GM10248 (cell line): Measurements from ENCODE around the gene RETREG3.
"Not testable (repeated sequence)": the region's sequence is repeated elsewhere in the genome, so short reads cannot be mapped to it uniquely, and the experiment has no call there.

Experiments used
- CTCF ChIA-PET: fragments of 300-600 bp; sonication (Branson Sonifier 250); formaldehyde crosslinking; extraction: SDS; loops from one replicate; lab custom pipeline; 2021; ENCODE audit warnings: antibody characterized with exemption; lab: Yijun Ruan, JAX
- POLR2A ChIA-PET: fragments of 350-650 bp; sonication (Branson Sonifier 250); formaldehyde crosslinking; extraction: SDS; loops from one replicate; lab custom pipeline; 2020; ENCODE audit warnings: antibody characterized with exemption; lab: Yijun Ruan, JAX
- DNase-seq: peaks from one replicate; pipeline ENCODE4 v3.0.0; 2012; ENCODE audit errors: extremely low spot score
- TF ChIP-seq, protein P1 (sequence below): IDR thresholded peaks from 2 replicates; pipeline ENCODE4 v1.5.1; 2012; ENCODE audit warnings: mild to moderate bottlenecking, low read depth; ENCODE audit errors: extremely low read depth, missing control alignments, control extremely low read depth

Gene RETREG3

GRCh38 chr17:42562388-42563142 is 46.6 kb downstream of the RETREG3 start:
- ChIA-PET POLR2A (no interaction called here), CTCF (interaction anchor here (1.0 to 4.2 kb wide), 2 partner anchors 16 to 56 kb away, joined by 3 to 20 read pairs; no protein-coding TSS in a partner anchor)
- TF ChIP-seq, protein P1, sequence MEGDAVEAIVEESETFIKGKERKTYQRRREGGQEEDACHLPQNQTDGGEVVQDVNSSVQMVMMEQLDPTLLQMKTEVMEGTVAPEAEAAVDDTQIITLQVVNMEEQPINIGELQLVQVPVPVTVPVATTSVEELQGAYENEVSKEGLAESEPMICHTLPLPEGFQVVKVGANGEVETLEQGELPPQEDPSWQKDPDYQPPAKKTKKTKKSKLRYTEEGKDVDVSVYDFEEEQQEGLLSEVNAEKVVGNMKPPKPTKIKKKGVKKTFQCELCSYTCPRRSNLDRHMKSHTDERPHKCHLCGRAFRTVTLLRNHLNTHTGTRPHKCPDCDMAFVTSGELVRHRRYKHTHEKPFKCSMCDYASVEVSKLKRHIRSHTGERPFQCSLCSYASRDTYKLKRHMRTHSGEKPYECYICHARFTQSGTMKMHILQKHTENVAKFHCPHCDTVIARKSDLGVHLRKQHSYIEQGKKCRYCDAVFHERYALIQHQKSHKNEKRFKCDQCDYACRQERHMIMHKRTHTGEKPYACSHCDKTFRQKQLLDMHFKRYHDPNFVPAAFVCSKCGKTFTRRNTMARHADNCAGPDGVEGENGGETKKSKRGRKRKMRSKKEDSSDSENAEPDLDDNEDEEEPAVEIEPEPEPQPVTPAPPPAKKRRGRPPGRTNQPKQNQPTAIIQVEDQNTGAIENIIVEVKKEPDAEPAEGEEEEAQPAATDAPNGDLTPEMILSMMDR = no peak
- no peak for DNase-seq

DNA sequence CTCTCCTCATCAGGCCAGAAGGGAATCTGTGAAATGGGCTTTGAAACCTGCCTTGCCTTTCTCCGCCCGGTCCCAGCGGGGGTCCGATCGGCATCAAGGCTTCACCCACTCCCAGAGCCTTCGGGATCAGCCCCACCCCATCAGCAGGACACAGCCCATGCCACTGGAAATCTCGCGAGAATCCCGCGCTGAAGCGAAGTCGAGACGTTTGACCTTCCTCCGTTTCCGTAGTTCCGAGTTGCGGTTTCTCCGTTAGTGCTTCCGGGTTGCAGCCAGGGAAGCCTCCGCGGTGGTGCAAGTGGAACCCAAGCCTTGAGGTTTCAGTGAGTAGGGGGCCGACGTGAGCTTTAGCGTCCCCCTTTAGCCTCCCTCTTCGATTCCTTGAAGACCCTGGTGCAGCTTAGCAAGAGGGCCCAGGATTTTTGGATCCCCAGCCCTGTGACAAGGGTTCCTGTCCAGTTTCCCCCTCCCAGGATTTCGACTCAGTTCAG is 47.2 kb downstream of the RETREG3 start, which contains the start of gene COASY:
TSS of gene COASY (plus strand) at position 252 of the 491 bp plus-strand sequence. CDS start 475 bp downstream, outside the sequence.
- TF ChIP-seq, protein P1 = no peak
- POLR2A ChIA-PET = no interaction called here
- CTCF ChIA-PET = interaction anchor here (4.2 kb wide), 1 partner anchor 17 kb away, joined by 20 read pairs; no protein-coding TSS in a partner anchor
- DNase-seq = peak; percentile 96

DNA sequence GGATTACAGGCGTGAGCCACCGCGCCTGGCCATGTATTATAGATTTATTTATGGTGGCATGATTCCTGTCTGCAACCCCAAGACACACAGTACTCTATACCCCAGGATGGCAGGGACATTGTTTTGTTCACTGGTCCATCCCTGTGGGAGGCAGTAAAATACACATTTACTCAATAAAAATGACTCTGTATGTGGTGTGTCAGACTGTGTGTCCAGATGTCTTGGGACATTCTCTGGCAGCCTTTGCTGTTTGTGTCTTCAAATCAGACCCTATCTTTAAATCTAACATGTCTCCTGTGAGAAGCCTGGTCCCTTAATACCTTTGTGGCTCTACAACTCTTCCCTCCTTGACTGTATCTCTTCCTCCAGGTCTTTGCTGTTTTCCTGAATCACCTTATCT is 48.9 kb downstream of the RETREG3 start:
- TF ChIP-seq, protein P1 = no peak
- DNase-seq = no peak
- CTCF ChIA-PET = interaction anchor here (1.1 kb wide), 1 partner anchor 17 kb away, joined by 3 read pairs; the partner anchor contains the start of gene PSMC3IP
- POLR2A ChIA-PET = no interaction called here

DNA sequence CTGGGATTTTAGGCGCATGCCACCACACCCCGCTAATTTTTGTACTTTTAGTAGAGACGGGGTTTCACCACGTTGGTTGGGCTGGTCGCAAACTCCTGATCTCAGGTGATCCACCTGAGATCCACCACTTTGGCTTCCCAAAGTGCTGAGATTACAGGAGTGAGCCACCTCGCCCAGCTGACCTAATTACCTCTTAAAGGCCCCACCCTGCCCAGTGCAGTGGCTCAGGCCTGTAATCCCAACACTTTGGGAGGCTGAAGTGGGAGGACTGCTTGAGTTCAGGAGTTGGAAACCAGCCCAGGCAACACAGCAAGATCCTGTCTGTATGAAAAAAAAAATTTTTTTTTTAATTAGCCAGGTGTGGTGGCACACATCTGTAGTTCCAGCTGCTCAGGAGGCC is 50.1 kb downstream of the RETREG3 start:
- CTCF ChIA-PET = interaction anchor here (1.1 to 1.7 kb wide), 3 partner anchors 10 to 19 kb away, joined by 3 to 11 read pairs (median 4); partner anchors contain the start of gene PSMC3IP
- TF ChIP-seq, protein P1 = no peak
- no peak for DNase-seq
- POLR2A ChIA-PET = no interaction called here

GRCh38 chr17:42555961-42556617 is 53.1 kb downstream of the RETREG3 start:
- POLR2A ChIA-PET, CTCF ChIA-PET, DNase-seq: not testable (repeated sequence)

DNA sequence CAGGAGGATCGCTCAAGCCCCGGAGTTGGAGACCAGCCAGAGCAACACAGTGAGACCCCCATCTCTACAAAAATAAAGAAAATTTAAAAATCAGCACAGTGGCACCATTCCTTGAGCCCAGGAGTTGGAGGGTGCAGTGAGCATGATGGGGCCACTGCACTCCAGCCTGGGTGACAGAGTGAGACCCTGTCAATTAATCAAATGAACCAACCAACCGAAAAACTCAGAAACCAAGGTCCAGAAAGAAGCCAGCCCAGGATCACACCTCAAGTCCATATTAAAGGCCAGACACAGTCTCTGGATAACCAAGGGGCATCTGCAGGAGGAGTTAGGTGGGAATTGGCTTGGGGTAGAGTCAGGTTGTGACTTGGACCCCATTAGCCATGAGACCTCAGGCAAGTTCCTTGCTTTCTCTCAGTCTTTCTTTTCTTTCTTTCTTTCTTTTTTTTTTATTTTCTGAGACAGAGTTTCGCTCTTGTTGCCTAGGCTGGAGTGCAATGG is 54.0 kb downstream of the RETREG3 start:
- ChIA-PET POLR2A (interaction anchor here (0.5 kb wide), 1 partner anchor 142 kb away, joined by 9 read pairs; no protein-coding TSS in a partner anchor), CTCF (interaction anchor here (0.8 to 2.2 kb wide), 4 partner anchors 13 to 118 kb away, joined by 3 to 9 read pairs (median 3); partner anchors contain the start of gene PSMC3IP)
- TF ChIP-seq, protein P1 = no peak
- DNase-seq = no peak
